Epidermal melanocyte (primary cell): ENCODE data around the gene ACP7.
A peak's percentile ranks its signal among the peaks of the same experiment; 100 is the strongest.
"Not testable (repeated sequence)": the region's sequence is repeated elsewhere in the genome, so short reads cannot be mapped to it uniquely, and the experiment has no call there.

Experiments used
- DNase-seq: peaks from one replicate; pipeline ENCODE4 v3.0.0; 2011; ENCODE audit warnings: low spot score; ENCODE audit not compliant: insufficient read length

ACP7 gene

DNA sequence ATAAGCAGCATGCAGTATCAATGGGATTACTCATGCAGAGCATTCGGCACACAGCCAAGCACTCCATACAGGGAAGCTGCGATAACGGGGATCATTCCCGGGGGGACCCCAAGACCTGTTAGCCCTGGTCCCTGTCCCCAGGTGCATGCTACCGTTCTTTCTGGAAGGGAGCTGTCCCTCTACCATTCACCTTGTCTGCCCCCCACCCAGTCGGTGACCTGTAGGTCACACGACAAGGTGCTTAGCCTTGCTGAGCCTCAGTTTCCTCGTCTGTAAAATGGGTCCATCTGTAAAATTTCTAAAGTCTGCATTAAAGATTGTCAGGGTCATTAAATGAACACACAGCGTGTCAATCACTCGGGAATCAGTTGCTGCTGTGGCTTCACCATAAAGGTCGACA lies 6.8 kb upstream of the ACP7 start:
- no peak for DNase-seq

DNA sequence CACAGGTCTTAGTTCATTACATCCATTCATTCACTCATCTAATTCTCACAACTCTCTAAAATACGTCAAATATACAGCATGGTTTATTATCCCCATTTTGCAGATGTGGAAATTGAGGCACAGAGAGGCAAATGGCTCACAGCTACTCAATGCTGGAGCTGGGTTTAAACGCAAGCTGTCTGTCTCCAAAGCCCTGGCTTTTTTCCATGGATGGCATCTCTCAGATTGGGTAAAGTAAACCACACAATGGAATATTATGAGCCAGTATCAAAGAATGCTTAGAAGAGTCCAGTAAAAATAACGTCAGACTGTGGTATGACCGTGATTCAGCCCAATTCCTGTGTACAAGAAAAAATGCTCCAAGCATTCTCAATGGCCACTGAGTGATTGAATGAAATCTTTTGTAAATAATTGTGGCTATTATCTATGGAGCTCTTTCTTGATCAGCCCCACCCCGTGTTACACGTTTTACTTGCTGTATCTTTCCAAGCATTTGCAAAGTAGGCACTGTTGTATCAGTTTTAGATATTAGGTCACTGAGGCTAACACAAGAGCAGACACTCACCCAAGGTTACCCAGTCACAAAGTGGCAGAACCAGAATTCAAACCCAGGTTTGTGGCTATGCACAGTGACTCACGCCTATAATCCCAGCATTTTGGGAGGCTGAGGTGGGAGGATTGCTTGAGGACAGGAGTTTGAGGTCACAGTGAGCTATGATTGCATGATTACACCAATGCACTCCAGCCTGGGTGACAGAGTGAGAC lies 5.5 kb upstream of the ACP7 start:
- peak; percentile 88 for DNase-seq

DNA sequence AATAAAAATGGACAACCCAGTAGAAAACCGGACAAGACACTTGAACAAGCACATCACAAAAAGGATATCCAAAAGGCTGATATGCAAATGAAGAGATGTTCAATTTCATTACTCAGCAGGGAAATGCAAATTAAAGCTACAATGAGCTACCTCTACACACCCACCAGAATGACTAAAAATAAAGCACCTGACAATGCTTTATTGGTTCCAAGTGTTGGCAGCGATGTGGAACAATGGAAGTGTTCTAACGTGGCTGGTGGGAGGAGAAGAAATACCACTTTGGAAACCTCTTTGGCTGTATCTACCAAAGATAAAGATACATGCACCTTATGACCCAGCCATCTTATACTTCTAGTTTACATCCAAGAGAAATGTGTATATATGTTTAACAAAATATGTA lies 3.7 kb upstream of the ACP7 start:
- DNase-seq = no peak

DNA sequence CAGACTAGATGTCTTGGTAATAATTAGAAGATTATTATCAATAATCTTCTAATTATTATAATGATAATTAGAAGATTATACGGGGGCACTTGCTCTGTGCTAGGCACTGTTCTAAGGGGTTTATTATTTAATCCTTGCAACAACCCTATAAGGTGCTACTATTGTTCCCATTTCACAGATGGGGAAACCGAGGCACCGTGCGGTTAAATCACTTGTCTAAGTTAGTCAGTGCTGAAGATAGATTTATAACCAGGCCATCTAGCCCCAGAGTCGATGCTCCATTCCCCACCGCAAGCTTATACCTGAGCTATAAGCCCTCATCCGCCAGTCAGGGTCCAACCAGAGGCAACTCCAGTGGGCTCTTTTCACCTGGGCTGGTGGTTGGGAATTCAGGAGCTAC lies 2.0 kb upstream of the ACP7 start:
- DNase-seq = no peak

GRCh38 chr19:39082745-39083598 lies 1.2 kb upstream of the ACP7 start:
- no peak for DNase-seq

GRCh38 chr19:39083599-39083982 lies 577 bp upstream of the ACP7 start:
- DNase-seq = no peak

DNA sequence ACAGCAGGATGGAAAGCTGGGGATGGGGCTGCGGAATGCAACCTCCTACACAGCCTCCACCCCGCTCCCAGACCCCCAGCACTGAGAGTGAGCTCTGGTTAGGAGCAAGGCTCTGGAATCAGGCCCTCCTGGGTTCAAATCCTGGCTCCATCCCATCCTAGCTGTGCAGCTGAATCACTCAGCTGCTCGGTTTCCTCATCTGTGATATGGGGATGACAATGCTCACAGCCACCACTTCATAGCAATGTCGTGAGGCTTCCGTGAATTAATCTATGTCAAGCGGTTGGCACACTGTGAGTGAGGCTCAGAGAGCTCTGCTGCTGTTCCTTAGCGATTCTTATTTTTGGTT lies 538 bp downstream of the ACP7 start:
- no peak for DNase-seq

GRCh38 chr19:39085392-39085791 lies 1.2 kb downstream of the ACP7 start:
- no peak for DNase-seq

DNA sequence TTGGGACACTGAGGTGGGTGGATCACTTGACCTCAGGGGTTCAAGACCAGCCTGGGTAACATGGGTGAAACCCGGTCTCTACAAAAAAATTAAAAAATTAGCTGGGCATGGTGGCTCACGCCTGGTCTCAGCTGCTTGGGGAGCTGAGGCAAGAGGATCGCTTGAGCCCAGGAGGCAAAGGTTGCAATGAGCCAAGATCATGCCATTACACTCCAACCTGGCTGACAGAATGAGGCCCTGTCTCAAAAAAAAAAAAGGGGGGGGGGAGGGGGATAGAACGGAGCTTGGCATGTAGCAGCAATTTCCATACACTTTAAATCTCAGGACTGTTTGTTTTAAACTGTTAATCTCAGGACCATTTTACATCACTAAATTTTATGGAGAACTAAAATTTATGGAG lies 2.2 kb downstream of the ACP7 start:
- DNase-seq = no peak

DNA sequence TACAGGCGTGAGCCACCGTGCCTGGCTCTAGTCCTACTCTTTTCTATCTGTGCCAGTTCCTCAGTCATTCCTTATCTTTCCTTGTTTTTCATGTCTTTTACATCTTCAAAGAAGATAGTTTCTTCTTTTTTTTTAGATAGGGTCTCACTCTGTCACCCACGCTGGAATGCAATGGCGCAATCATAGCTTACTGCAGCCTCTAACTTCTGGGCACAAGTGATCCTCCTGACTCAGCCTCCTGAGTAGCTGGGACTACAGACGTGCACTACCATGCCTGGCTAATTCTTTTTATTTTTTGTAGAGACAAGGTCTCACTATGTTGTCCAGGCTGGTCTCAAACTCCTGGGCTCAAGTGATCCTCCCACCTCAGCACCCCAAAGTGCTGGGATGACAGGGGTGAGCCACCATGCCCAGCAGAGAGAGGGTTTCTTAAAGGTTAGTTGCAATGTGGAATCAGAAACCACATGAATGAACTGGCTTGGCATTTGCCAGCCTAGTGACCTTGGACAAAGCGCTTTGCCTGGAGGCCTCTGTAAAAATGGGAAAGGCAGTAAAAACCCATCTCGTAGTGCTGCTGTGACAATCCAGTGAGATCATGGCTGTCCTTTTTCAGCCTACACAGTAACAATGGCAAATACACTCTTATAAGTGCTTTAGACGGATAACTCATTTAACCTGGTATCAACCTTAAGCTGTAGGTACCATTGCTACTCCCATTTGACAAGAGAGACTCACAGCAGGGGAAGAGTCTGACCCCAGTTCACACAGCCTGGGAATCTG lies 3.9 kb downstream of the ACP7 start:
- DNase-seq = no peak

DNA sequence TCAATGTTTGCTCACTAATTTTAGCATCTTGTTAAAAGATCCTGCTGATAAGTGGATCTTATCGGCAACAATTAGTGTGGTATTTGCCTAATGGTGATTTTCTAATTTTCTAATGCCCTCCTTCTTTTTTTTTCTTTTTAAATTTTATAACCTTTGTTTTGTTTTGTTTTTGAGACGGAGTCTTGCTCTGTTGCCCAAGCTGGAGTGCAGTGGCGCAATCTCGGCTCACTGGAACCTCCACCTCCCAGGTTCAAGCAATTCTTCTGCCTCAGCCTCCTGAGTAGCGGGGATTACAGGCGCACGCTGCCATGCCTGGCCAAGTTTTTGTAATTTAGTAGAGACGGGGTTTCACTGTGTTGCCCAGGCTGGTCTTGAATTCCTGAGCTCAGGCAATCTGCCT lies 5.8 kb downstream of the ACP7 start:
- DNase-seq = not testable (repeated sequence)

DNA sequence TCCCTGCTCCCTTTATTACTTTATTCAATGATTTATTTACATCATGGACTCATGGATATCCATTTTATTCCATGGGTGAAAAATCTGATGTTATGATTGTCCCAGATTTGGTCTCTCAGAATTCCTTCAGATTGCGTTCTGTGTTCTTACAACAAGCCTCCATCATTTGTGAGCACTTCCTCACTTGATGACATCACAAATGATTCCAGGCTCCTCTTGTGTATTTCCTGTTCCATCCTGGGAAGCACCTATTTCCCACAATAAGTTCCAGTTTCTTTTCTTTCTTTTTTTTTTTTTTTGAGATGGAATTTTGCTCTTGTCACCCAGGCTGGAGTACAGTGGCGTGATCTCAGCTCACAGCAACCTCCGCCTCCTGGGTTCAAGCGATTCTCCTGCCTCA lies 6.7 kb downstream of the ACP7 start:
- no peak for DNase-seq

DNA sequence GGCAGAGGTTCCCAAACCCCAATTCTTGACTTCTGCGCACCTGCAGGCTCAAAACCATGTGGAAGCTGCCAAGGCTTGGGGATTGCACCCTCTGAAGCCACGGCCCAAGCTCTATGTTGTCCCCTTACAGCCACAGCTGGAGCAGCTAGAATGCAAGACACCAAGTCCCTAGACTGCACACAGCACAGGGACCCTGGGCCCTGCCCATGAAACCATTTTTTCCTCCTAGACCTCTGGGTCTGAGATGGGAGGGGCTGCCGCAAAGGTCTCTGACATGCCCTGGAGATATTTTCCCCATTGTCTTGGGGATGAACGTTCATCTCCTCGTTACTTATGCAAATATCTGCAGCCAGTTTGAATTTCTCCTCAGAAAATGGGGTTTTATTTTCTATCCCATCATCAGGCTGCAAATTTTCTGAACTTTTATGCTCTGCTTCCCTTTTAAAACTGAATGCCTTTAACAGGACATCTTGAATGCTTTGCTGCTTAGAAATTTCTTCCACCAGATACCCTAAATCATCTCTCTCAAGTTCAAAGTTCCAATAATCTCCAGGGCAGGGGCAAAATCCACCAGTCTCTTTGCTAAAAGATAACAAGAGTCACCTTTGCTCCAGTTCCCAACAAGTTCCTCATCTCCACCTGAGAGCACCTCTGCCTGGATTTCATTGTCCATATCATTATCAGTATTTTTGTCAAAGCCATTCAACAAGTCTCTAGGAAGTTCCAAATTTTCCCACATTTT lies 11.8 kb downstream of the ACP7 start:
- DNase-seq = not testable (repeated sequence)

GRCh38 chr19:39097299-39097698 lies 13.1 kb downstream of the ACP7 start:
- no peak for DNase-seq

DNA sequence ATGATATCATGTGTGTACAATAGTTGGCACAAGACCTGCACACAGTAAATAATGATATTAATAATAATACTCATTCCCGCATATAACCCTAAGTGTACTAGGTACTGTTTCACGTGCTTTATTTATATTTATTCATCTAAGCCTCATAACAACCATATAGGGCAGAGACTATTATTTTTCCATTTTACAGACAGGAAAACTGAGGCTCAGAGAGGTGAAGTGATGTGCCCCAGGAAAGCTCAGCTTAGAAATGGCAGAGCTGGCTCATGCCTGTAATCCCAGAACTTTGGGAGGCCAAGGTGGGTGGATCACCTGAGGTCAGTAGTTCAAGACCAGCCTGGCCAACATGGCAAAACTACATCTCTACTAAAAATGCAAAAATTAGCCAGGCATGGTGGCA lies 13.6 kb downstream of the ACP7 start:
- no peak for DNase-seq

GRCh38 chr19:39098365-39099269 lies 14.4 kb downstream of the ACP7 start:
- no peak for DNase-seq

GRCh38 chr19:39099341-39099740 lies 15.2 kb downstream of the ACP7 start:
- no peak for DNase-seq

DNA sequence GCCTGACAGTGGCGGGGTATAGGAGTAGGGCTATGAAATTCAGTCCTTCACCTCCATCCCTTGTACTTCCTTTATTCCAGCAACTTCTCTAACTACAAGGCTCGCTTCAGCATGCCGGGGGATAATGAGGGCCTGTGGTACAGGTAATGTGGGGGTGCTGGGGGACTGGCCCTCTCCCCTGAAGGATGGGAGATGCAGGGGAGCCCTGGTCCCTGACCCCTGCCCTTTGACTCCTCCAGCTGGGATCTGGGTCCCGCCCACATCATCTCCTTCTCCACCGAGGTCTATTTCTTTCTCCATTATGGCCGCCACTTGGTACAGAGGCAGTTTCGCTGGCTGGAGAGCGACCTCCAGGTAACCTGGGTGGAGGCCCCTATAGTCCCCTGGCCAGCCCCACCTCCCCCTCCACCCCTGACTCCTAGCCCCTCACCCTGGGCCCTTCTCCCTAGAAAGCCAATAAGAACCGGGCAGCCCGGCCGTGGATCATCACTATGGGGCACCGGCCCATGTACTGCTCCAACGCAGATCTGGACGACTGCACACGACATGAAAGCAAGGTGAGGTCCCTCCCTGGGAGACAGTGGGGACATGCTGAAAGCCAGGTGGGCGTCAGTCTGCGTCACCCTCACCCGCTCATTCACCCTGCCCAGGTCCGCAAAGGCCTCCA lies 16.5 kb downstream of the ACP7 start:
- no peak for DNase-seq

- DNase-seq = no peak
These were observed 19.0 kb downstream of the ACP7 start for GRCh38 chr19:39103151-39103550.

- DNase-seq = peak; percentile 72
These were observed 20.0 kb downstream of the ACP7 start for GRCh38 chr19:39104186-39104596.
